Measurements from ENCODE around the gene SETD3.

SETD3 gene

GRCh38 chr14:99481745-99482099 is 1.1 kb upstream of the SETD3 start:
- no peak for DNase-seq

- peak; percentile 97 for DNase-seq
Measured at GRCh38 chr14:99480917-99481744, 472 bp upstream of the SETD3 start, which contains the start of gene CCNK. TSS of gene CCNK (plus strand) at chr14:99481409. CDS start at chr14:99492678, 11,269 bp downstream.

- no peak for DNase-seq
Measured at GRCh38 chr14:99479160-99479905, 1.3 kb downstream of the SETD3 start.

GRCh38 chr14:99478128-99478527 is 2.5 kb downstream of the SETD3 start:
- no peak for DNase-seq

- no peak for DNase-seq
Measured at GRCh38 chr14:99476864-99477263, 3.8 kb downstream of the SETD3 start.

GRCh38 chr14:99475660-99476059 is 5.0 kb downstream of the SETD3 start:
- DNase-seq, result no peak

GRCh38 chr14:99475179-99475578 is 5.5 kb downstream of the SETD3 start:
- DNase-seq, result no peak

GRCh38 chr14:99473458-99473857 is 7.2 kb downstream of the SETD3 start:
- no peak for DNase-seq

GRCh38 chr14:99472937-99473336 is 7.7 kb downstream of the SETD3 start:
- DNase-seq, result no peak

GRCh38 chr14:99471731-99472130 is 8.9 kb downstream of the SETD3 start:
- DNase-seq, result no peak

GRCh38 chr14:99468836-99469592 is 11.6 kb downstream of the SETD3 start:
- DNase-seq, result peak; percentile 22

GRCh38 chr14:99468081-99468480 is 12.6 kb downstream of the SETD3 start:
- DNase-seq, result no peak

- DNase-seq, result no peak
Measured at GRCh38 chr14:99467336-99468078, 13.2 kb downstream of the SETD3 start.

GRCh38 chr14:99466758-99467157 is 13.9 kb downstream of the SETD3 start:
- no peak for DNase-seq

- DNase-seq, result no peak
Measured at GRCh38 chr14:99465288-99465687, 15.4 kb downstream of the SETD3 start.

- no peak for DNase-seq
Measured at GRCh38 chr14:99463974-99464373, 16.7 kb downstream of the SETD3 start.

- DNase-seq, result no peak
Measured at GRCh38 chr14:99462210-99462609, 18.4 kb downstream of the SETD3 start.

GRCh38 chr14:99461411-99462085 is 19.1 kb downstream of the SETD3 start:
- DNase-seq, result no peak

GRCh38 chr14:99460793-99461192 is 19.9 kb downstream of the SETD3 start:
- DNase-seq, result no peak

GRCh38 chr14:99459481-99460100 is 21.1 kb downstream of the SETD3 start:
- DNase-seq, result no peak

- DNase-seq, result no peak
Measured at GRCh38 chr14:99454246-99454645, 26.4 kb downstream of the SETD3 start.

- DNase-seq, result no peak
Measured at GRCh38 chr14:99452968-99453367, 27.7 kb downstream of the SETD3 start.
